Measurements from ENCODE around the gene ABCB11.
"Not testable (repeated sequence)": the region's sequence is repeated elsewhere in the genome, so short reads cannot be mapped to it uniquely, and the experiment has no call there.

Gene ABCB11

GRCh38 chr2:168892327-168892726 lies 138.8 kb downstream of the ABCB11 start:
- DNase-seq (ENCODE audit: low read depth), result no peak

GRCh38 chr2:168890006-168890782 lies 140.9 kb downstream of the ABCB11 start, which contains the start of gene SPC25:
Gene SPC25 (minus strand): TSS chr2:168890430. CDS start chr2:168889519, 911 bp downstream.
- DNase-seq (ENCODE audit: low read depth), result peak; percentile 77

- no peak for DNase-seq (ENCODE audit: low read depth)
These were observed 141.5 kb downstream of the ABCB11 start for GRCh38 chr2:168889635-168890005.

- DNase-seq (ENCODE audit: low read depth), result no peak
These were observed 146.1 kb downstream of the ABCB11 start for GRCh38 chr2:168884975-168885374.

- not testable (repeated sequence) for DNase-seq (ENCODE audit: low read depth)
These were observed 149.0 kb downstream of the ABCB11 start for GRCh38 chr2:168882163-168882562.

- no peak for DNase-seq (ENCODE audit: low read depth)
These were observed 156.6 kb downstream of the ABCB11 start for GRCh38 chr2:168874368-168875054.

GRCh38 chr2:168870824-168871223 lies 160.3 kb downstream of the ABCB11 start:
- DNase-seq (ENCODE audit: low read depth), result not testable (repeated sequence)
